Astrocyte of the cerebellum (primary cell): Measurements from ENCODE around the gene CWC22.
"Not testable (repeated sequence)": the region's sequence is repeated elsewhere in the genome, so short reads cannot be mapped to it uniquely, and the experiment has no call there.

Experiments used
- DNase-seq: peaks from one replicate; pipeline ENCODE4 v3.0.0-alpha.2; 2011; ENCODE audit warnings: low read depth
- H3K4me3 ChIP-seq: 2 replicates; pipeline ENCODE4 v1.5.1; 2011; ENCODE audit warnings: mild to moderate bottlenecking, low read depth, low read length, moderate library complexity
- CTCF ChIP-seq: IDR thresholded peaks from 2 replicates; pipeline ENCODE4 v1.5.1; 2012; ENCODE audit warnings: low read length, low read depth, moderate library complexity, mild to moderate bottlenecking; ENCODE audit errors: missing control alignments
- in situ Hi-C: cut with HindIII; loops from 2 replicates; pipeline ENCODE4 v1.10.0; 2017; ENCODE audit warnings: low sequenced_read_pairs

The CWC22 gene

GRCh38 chr2:180016937-180017336, 9.8 kb upstream of the CWC22 start:
- in situ Hi-C loops = no loop called here
- no peak overlapping the region for H3K4me3 ChIP-seq
- no peak for TF ChIP-seq CTCF
- DNase-seq = no peak

- H3K4me3 ChIP-seq = no peak overlapping the region
- in situ Hi-C loops = no loop called here
- peak; percentile 36 for DNase-seq
These were observed 9.0 kb upstream of the CWC22 start for GRCh38 chr2:180015951-180016709.

GRCh38 chr2:180012523-180012922, 5.4 kb upstream of the CWC22 start:
- in situ Hi-C loops = no loop called here
- no peak overlapping the region for H3K4me3 ChIP-seq
- DNase-seq = no peak
- TF ChIP-seq CTCF = no peak

More at GRCh38 chr2:180015951-180016709, 9.0 kb upstream of the CWC22 start:
- TF ChIP-seq CTCF = no peak

- DNase-seq = no peak
- TF ChIP-seq CTCF = no peak
- in situ Hi-C loops = no loop called here
These were observed 3.6 kb upstream of the CWC22 start for GRCh38 chr2:180010701-180011100.

GRCh38 chr2:180006231-180006630, 866 bp downstream of the CWC22 start:
- in situ Hi-C loops = no loop called here
- H3K4me3 ChIP-seq = peak overlapping the region; percentile 99
- no peak for TF ChIP-seq CTCF

More at GRCh38 chr2:180010701-180011100, 3.6 kb upstream of the CWC22 start:
- H3K4me3 ChIP-seq = no peak overlapping the region

GRCh38 chr2:180005465-180005864, 1.6 kb downstream of the CWC22 start:
- in situ Hi-C loops, DNase-seq: not testable (repeated sequence)
- peak overlapping the region; percentile 99 for H3K4me3 ChIP-seq

More at GRCh38 chr2:180006231-180006630, 866 bp downstream of the CWC22 start:
- DNase-seq = no peak

- no peak for TF ChIP-seq CTCF
- H3K4me3 ChIP-seq = no peak overlapping the region
- DNase-seq = no peak
- in situ Hi-C loops = no loop called here
These were observed 2.4 kb downstream of the CWC22 start for GRCh38 chr2:180004731-180005130.
